Transverse colon (tissue), 4 donors: ENCODE data around the gene CDIP1. TPM values are rescaled to one million over a fixed set of nuclear protein-coding genes. Genes with fewer than 3 reads are reported as not detected.

Experiments used
- DNase-seq: peaks from one replicate; pipeline ENCODE4 v3.0.0-alpha.2; 2019
- H3K27ac ChIP-seq, 4 donors: fragments of 200-600 bp; sonication (generic); 2 replicates each; pipeline ENCODE4 v1.5.1; 2016 to 2018; ENCODE audit warnings: inconsistent platforms in 4 of 4
- H3K27me3 ChIP-seq: fragments of 200-600 bp; sonication (generic); 2 replicates; pipeline ENCODE4 v1.5.1; 2017; ENCODE audit warnings: inconsistent platforms
- H3K36me3 ChIP-seq, 4 donors: fragments of 200-600 bp; sonication (generic); 2 replicates each; pipeline ENCODE4 v1.5.1; 2017 to 2019; ENCODE audit warnings: inconsistent platforms in 4 of 4
- H3K4me1 ChIP-seq, 4 donors: fragments of 200-600 bp; sonication (generic); 2 replicates each; pipeline ENCODE4 v1.5.1; 2017 to 2020; ENCODE audit warnings: inconsistent platforms in 4 of 4
- H3K4me3 ChIP-seq, 4 donors: fragments of 200-600 bp; sonication (generic); 1 replicate in 1 of 4; 2 replicates in 3 of 4; pipeline versions ENCODE4 v1.5.1 to v1.6.1; 2017 to 2019; ENCODE audit warnings: inconsistent platforms in 4 of 4
- H3K9me3 ChIP-seq, 2 donors: fragments of 200-600 bp; sonication (generic); 2 replicates each; pipeline ENCODE4 v1.5.1; 2017 to 2019; ENCODE audit warnings: inconsistent platforms in 2 of 2
- EP300 ChIP-seq: sonication (generic); formaldehyde crosslinking; IDR thresholded peaks from one replicate; pipeline ENCODE4 v1.6.1; 2017; ENCODE audit warnings: antibody characterized with exemption, low read depth
- POLR2A ChIP-seq: fragments of 450-650 bp; IDR thresholded peaks from one replicate; pipeline ENCODE4 v1.6.1; 2016; ENCODE audit warnings: antibody characterized with exemption, mild to moderate bottlenecking, moderate library complexity
- POLR2AphosphoS5 ChIP-seq, 3 donors: sonication (generic); formaldehyde crosslinking; IDR thresholded peaks; one replicate each; pipeline ENCODE4 v1.6.1; 2016; ENCODE audit warnings: antibody characterized with exemption in 3 of 3
- WGBS, 2 donors: methylation state at CpG; one replicate each; pipeline ENCODE4 v1.1.5; 2018; ENCODE audit warnings: low coverage in 1 of 2; 5-methylcytosine and 5-hydroxymethylcytosine counted together
- in situ Hi-C, 4 donors: fragments of 200-750 bp; cut with MboI; loops; one replicate each; pipeline versions ENCODE4 v1.15.0 to v1.15.1; 2017; ENCODE audit warnings: low sequenced_read_pairs in 3 of 4, low pct_ligation_motif_present in 1 of 4, low pct_unique_long_range_greater_than_20kb in 1 of 4
- intact Hi-C: fragments of 100-400 bp; cut with DNase I; formaldehyde crosslinking; loops from one replicate; pipeline ENCODE4 v1.15.1; 2023; ENCODE audit warnings: low total_unique reads
- total RNA-seq, 4 donors: library from RNA; depleted of rRNA; stranded (reverse); fragments of >200 nt; gene quantifications; one replicate each; pipeline ENCODE4 v1.1.0, GENCODE V29; 2016
- TF ChIP-seq, protein P1 (sequence below), 5 experiments: fragments of 200-600 bp in 3 of 5; fragments of 450-650 bp in 2 of 5; sonication (generic) in 3 of 5; IDR thresholded peaks; 1 replicate in 2 of 5; 2 replicates in 3 of 5; pipeline ENCODE4 v1.5.1; 2016 to 2017; ENCODE audit warnings: antibody characterized with exemption in 5 of 5, inconsistent platforms in 3 of 5, mild to moderate bottlenecking in 2 of 5, moderate library complexity in 1 of 5

The CDIP1 gene
- total RNA-seq, 4 donors from 2014 or later, result 8.8 to 29.5 (median 19.0) TPM

DNA sequence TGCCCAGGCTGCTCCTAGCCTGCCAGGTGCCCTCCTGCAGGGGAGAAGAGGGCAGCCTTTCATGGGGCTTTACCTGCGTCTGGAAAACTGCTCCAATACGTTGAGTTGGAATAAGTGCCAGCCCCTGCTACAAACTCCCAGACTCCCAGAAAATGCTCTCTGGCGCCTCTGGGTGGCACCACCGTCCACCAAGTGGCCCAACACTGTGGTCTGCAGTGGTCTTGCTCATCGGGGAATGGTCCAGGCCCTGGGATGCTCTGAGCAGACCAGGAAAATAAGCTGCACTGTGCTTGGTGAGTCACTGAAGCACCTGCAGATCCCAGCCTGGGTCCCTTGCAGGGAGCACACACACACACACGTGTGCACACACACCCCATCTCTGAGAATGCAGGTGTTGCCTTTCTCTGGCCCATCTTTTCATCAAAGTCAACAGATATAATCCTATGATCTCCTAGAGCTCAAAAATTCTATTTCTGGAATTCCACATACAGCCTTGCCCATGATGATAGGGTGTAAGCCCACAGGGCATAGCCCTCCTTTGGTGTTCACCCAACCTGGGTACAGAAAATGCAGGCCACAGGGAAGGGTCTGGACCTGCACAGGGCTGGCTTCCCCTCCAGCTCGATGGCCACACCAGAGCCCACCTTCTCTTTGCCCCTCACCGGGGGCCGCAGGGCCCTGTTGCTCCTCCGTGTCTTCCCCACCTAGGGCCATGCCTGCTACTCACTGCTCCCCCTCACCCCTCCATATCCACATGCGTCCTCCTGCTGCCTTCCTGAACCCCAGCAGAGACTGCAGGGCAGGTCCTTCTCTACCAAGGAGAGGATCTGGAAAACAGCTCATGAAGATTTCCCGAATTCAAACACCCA lies 20.5 kb downstream of the CDIP1 start:
- no peaks in the 10 kb centered on the region for H3K36me3 ChIP-seq

DNA sequence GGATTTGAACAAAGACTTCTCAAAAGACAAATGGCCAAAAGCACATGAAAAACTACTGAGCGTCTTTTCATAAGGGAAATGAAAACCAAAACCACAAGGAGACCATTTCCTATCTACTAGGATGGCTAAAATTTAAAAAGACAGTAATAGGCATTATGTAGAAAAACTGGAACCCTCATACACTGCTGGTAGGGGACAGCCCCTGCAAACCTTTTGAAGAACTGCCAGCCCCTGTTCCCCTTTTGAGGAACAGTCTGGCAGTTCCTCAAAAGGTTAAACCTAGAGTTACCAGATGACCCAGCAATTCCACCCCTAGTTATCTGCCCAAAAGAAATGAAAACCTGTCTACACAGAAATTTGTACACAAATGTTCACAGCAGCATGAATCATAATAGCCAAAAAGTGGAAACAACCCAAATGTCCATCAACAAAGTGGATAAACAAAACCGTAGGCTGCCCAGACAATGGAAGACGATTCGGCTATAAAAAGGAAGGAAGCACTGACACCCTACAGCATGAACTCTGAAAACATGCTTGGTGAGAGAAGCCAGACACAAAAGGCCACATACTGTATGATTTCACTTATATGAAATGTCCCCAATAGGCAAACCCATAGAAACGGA lies 22.9 kb downstream of the CDIP1 start:
- H3K36me3 ChIP-seq, result peaks cover 0 to 4% (median 0%) of the 10 kb centered on the region in 4 donors
- peak overlapping the region; percentile 52 to 72 (median 69) for H3K27ac ChIP-seq
- peaks cover 18 to 42% (median 24%) of the 10 kb centered on the region in 4 donors for H3K4me1 ChIP-seq
- no peak for DNase-seq
- 19 to 42% methylated on average over 2 to 5 of the region's 5 CpGs for WGBS, 2 donors
- TF ChIP-seq POLR2A (no peak), EP300 (no peak), POLR2AphosphoS5 (IDR thresholded peaks at IDR 0.05) (no peak)
- TF ChIP-seq, protein P1, sequence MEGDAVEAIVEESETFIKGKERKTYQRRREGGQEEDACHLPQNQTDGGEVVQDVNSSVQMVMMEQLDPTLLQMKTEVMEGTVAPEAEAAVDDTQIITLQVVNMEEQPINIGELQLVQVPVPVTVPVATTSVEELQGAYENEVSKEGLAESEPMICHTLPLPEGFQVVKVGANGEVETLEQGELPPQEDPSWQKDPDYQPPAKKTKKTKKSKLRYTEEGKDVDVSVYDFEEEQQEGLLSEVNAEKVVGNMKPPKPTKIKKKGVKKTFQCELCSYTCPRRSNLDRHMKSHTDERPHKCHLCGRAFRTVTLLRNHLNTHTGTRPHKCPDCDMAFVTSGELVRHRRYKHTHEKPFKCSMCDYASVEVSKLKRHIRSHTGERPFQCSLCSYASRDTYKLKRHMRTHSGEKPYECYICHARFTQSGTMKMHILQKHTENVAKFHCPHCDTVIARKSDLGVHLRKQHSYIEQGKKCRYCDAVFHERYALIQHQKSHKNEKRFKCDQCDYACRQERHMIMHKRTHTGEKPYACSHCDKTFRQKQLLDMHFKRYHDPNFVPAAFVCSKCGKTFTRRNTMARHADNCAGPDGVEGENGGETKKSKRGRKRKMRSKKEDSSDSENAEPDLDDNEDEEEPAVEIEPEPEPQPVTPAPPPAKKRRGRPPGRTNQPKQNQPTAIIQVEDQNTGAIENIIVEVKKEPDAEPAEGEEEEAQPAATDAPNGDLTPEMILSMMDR (IDR thresholded peaks at IDR 0.05), result no peak
- no peak overlapping the region for H3K4me3 ChIP-seq
- H3K27me3 ChIP-seq, result no peaks in the 10 kb centered on the region
- intact Hi-C loops, result no loop called here
- no peaks in the 10 kb centered on the region for H3K9me3 ChIP-seq
- in situ Hi-C loops, result no loop called here

More for the DNA sequence above, 20.5 kb downstream of the CDIP1 start:
- no peak for DNase-seq
- intact Hi-C loops (no loop called here), in situ Hi-C loops (no loop called here)
- 74 to 93% methylated on average over 4 to 12 of the region's 12 CpGs for WGBS, 2 donors
- H3K9me3 ChIP-seq, result no peaks in the 10 kb centered on the region
- no peaks in the 10 kb centered on the region for H3K27me3 ChIP-seq
- no peak overlapping the region for H3K4me3 ChIP-seq
- H3K4me1 ChIP-seq, result peaks cover 11 to 32% (median 19%) of the 10 kb centered on the region in 4 donors
- TF ChIP-seq POLR2AphosphoS5 (IDR thresholded peaks at IDR 0.05) (no peak), POLR2A (no peak), EP300 (no peak)
- TF ChIP-seq, protein P1 (IDR thresholded peaks at IDR 0.05), result peak; percentile 19 to 33 (median 30)
- H3K27ac ChIP-seq, result no peak overlapping the region

DNA sequence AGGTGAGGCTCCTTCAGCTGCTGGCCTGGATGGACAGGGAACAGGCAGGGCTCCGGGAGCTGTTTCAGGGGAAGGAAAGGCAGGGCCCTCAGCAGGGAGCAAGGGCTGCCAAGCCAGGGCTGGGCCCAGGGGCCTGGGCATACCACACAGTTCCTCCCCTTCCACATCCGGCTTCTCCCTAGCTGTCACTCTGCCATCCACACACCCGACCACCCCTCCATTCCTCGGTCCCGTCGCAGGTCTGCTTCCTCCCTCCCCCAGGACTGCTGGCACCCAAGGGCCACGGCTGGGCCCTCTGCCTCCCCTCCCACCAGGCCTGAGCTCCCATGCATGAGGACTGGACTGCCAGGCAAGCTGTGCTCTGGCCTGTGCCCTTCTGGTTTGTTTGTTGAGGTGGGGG lies 24.0 kb downstream of the CDIP1 start:
- H3K4me1 ChIP-seq, result peaks cover 18 to 43% (median 25%) of the 10 kb centered on the region in 4 donors
- WGBS, 2 donors, result 69% methylated on average over 7 of the region's 7 CpGs; no CpG with 5 or more reads in 1 of the 2 donors
- peak overlapping the region; percentile 52 to 72 (median 69) for H3K27ac ChIP-seq
- no peaks in the 10 kb centered on the region for H3K27me3 ChIP-seq
- H3K9me3 ChIP-seq, result no peaks in the 10 kb centered on the region
- H3K36me3 ChIP-seq, result peaks cover 0 to 5% (median 2%) of the 10 kb centered on the region in 4 donors
- DNase-seq, result no peak
- no peak for TF ChIP-seq POLR2A
- TF ChIP-seq, protein P1 (IDR thresholded peaks at IDR 0.05), result no peak
- TF ChIP-seq POLR2AphosphoS5 (IDR thresholded peaks at IDR 0.05), result no peak
- no peak for TF ChIP-seq EP300
- in situ Hi-C loops, result no loop called here
- intact Hi-C loops, result no loop called here
- no peak overlapping the region for H3K4me3 ChIP-seq

DNA sequence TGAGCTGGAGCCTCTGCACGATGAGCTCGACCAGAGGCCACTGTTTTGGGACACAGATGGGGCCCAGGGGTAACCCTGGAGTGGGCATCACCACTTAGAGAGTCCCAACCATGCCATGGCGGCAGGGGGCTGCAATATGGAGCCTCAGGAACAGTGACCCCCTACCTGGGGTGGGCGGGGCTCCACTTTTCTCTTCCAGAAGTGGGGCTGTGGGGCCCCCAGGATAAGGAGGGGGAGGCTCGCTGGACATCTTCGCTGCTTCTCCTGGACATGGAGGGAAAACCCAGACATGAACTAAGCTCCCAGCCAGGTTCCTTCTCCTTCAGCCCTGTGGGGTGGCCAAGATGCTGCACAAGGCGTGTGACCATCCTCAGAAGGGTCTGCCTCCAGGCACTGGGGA lies 24.7 kb downstream of the CDIP1 start:
- 95% methylated on average over 7 of the region's 7 CpGs; no CpG with 5 or more reads in 1 of the 2 donors for WGBS, 2 donors
- H3K9me3 ChIP-seq, result no peaks in the 10 kb centered on the region
- peak overlapping the region; percentile 52 to 72 (median 69) for H3K27ac ChIP-seq
- H3K27me3 ChIP-seq, result no peaks in the 10 kb centered on the region
- TF ChIP-seq, protein P1 (IDR thresholded peaks at IDR 0.05), result no peak
- TF ChIP-seq POLR2A (no peak), EP300 (no peak), POLR2AphosphoS5 (IDR thresholded peaks at IDR 0.05) (no peak)
- DNase-seq, result no peak
- intact Hi-C loops (no loop called here), in situ Hi-C loops (no loop called here)
- no peak overlapping the region for H3K4me3 ChIP-seq
- H3K4me1 ChIP-seq, result peaks cover 18 to 43% (median 25%) of the 10 kb centered on the region in 4 donors
- H3K36me3 ChIP-seq, result peaks cover 0 to 12% (median 2%) of the 10 kb centered on the region in 4 donors
